Measurements from ENCODE around the gene CDH4. TPM values are rescaled to one million over a fixed set of nuclear protein-coding genes. Genes with fewer than 3 reads are reported as not detected.

The CDH4 gene
- total and polyA plus RNA-seq, 10 donors, result 0.30 to 20.1 (median 7.7) TPM

- Histone ChIP-seq H3K9me3 (no peaks in the 10 kb centered on the region), H3K36me3 (no peaks in the 10 kb centered on the region), H3K4me3 (no peak overlapping the region), H3K27ac (no peak overlapping the region), H3K4me1 (no peaks in the 10 kb centered on the region), H3K27me3 (replicated peaks in 1 of 7) (peaks cover 0 to 7% (median 0%) of the 10 kb centered on the region in 7 donors)
- intact Hi-C loops (cut with DNase I; ENCODE audit: low total_unique reads), result no loop called here
- no peak for TF ChIP-seq POLR2AphosphoS5 (IDR thresholded peaks at IDR 0.05)
- no peak for TF ChIP-seq CTCF (IDR thresholded peaks at IDR 0.05 in 8 of 11, conservative IDR thresholded peaks at IDR 0.05 in 3 of 11)
- no peak for TF ChIP-seq POLR2A (IDR thresholded peaks at IDR 0.05)
- 89 to 93% (median 90%) methylated on average over 21 to 22 of the region's 22 CpGs for WGBS, 5 donors
- DNase-seq, result peak; percentile 64
Observed at GRCh38 chr20:61810066-61810737, 558.1 kb downstream of the CDH4 start.

GRCh38 chr20:61810738-61811135, 558.7 kb downstream of the CDH4 start:
- TF ChIP-seq CTCF (IDR thresholded peaks at IDR 0.05 in 8 of 11, conservative IDR thresholded peaks at IDR 0.05 in 3 of 11) (no peak), POLR2A (IDR thresholded peaks at IDR 0.05) (no peak), POLR2AphosphoS5 (IDR thresholded peaks at IDR 0.05) (no peak)
- no peaks in the 10 kb centered on the region for H3K4me1 ChIP-seq
- H3K27me3 ChIP-seq (replicated peaks in 1 of 7), result peaks cover 0 to 3% (median 0%) of the 10 kb centered on the region in 7 donors
- no peak overlapping the region for H3K27ac ChIP-seq
- H3K4me3 ChIP-seq, result no peak overlapping the region
- intact Hi-C loops (cut with DNase I; ENCODE audit: low total_unique reads), result no loop called here
- H3K36me3 ChIP-seq, result no peaks in the 10 kb centered on the region
- DNase-seq, result peak; percentile 64
- no peaks in the 10 kb centered on the region for H3K9me3 ChIP-seq
- 86 to 92% (median 87%) methylated on average over 11 to 17 of the region's 17 CpGs for WGBS, 5 donors

GRCh38 chr20:61811166-61811565, 559.1 kb downstream of the CDH4 start:
- no peak for TF ChIP-seq CTCF (IDR thresholded peaks at IDR 0.05 in 8 of 11, conservative IDR thresholded peaks at IDR 0.05 in 3 of 11)
- TF ChIP-seq POLR2AphosphoS5 (IDR thresholded peaks at IDR 0.05), result no peak
- no peak for TF ChIP-seq POLR2A (IDR thresholded peaks at IDR 0.05)
- Histone ChIP-seq H3K27me3 (replicated peaks in 1 of 7) (peaks cover 0 to 3% (median 0%) of the 10 kb centered on the region in 7 donors), H3K4me3 (no peak overlapping the region), H3K9me3 (no peaks in the 10 kb centered on the region), H3K27ac (no peak overlapping the region), H3K36me3 (no peaks in the 10 kb centered on the region), H3K4me1 (no peaks in the 10 kb centered on the region)
- peak; percentile 43 for DNase-seq
- WGBS, 5 donors, result 58 to 75% (median 70%) methylated on average over 5 of the region's 5 CpGs
- intact Hi-C loops (cut with DNase I; ENCODE audit: low total_unique reads), result no loop called here

- intact Hi-C loops (cut with DNase I; ENCODE audit: low total_unique reads), result no loop called here
- no peaks in the 10 kb centered on the region for H3K9me3 ChIP-seq
- H3K36me3 ChIP-seq, result no peaks in the 10 kb centered on the region
- no peaks in the 10 kb centered on the region for H3K4me1 ChIP-seq
- WGBS, 5 donors, result 72 to 80% (median 77%) methylated on average over 13 to 15 of the region's 15 CpGs
- H3K27ac ChIP-seq, result no peak overlapping the region
- no peak overlapping the region for H3K4me3 ChIP-seq
- peak; percentile 67 for DNase-seq
- TF ChIP-seq POLR2AphosphoS5 (IDR thresholded peaks at IDR 0.05) (no peak), POLR2A (IDR thresholded peaks at IDR 0.05) (no peak), CTCF (IDR thresholded peaks at IDR 0.05 in 8 of 11, conservative IDR thresholded peaks at IDR 0.05 in 3 of 11) (no peak)
- peaks cover 0 to 3% (median 0%) of the 10 kb centered on the region in 7 donors for H3K27me3 ChIP-seq (replicated peaks in 1 of 7)
Observed at GRCh38 chr20:61812121-61812844, 560.2 kb downstream of the CDH4 start.
